HL-60 (cell line): ENCODE data around the gene GRM5.
"Not testable (repeated sequence)": the region's sequence is repeated elsewhere in the genome, so short reads cannot be mapped to it uniquely, and the experiment has no call there.

ENCODE experiments used
- POLR2AphosphoS5 ChIP-seq: IDR thresholded peaks from 2 replicates; pipeline ENCODE4 v1.6.1; 2012; ENCODE audit warnings: low read depth
- SPI1 ChIP-seq: IDR thresholded peaks from 2 replicates; pipeline ENCODE4 v1.6.1; 2012; ENCODE audit warnings: low read depth, mild to moderate bottlenecking, borderline replicate concordance
- TF ChIP-seq, protein P1 (sequence below): IDR thresholded peaks from one replicate; pipeline ENCODE4 v1.5.1; 2011; ENCODE audit warnings: low read length, control low read depth, inconsistent platforms; ENCODE audit not compliant: insufficient read depth
- TF ChIP-seq, protein P2 (sequence below): IDR thresholded peaks from 2 replicates; pipeline ENCODE4 v1.6.1; 2012; ENCODE audit warnings: low read depth; ENCODE audit not compliant: insufficient replicate concordance

- TF ChIP-seq, protein P1, sequence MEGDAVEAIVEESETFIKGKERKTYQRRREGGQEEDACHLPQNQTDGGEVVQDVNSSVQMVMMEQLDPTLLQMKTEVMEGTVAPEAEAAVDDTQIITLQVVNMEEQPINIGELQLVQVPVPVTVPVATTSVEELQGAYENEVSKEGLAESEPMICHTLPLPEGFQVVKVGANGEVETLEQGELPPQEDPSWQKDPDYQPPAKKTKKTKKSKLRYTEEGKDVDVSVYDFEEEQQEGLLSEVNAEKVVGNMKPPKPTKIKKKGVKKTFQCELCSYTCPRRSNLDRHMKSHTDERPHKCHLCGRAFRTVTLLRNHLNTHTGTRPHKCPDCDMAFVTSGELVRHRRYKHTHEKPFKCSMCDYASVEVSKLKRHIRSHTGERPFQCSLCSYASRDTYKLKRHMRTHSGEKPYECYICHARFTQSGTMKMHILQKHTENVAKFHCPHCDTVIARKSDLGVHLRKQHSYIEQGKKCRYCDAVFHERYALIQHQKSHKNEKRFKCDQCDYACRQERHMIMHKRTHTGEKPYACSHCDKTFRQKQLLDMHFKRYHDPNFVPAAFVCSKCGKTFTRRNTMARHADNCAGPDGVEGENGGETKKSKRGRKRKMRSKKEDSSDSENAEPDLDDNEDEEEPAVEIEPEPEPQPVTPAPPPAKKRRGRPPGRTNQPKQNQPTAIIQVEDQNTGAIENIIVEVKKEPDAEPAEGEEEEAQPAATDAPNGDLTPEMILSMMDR = not testable (repeated sequence)
- TF ChIP-seq, protein P2, sequence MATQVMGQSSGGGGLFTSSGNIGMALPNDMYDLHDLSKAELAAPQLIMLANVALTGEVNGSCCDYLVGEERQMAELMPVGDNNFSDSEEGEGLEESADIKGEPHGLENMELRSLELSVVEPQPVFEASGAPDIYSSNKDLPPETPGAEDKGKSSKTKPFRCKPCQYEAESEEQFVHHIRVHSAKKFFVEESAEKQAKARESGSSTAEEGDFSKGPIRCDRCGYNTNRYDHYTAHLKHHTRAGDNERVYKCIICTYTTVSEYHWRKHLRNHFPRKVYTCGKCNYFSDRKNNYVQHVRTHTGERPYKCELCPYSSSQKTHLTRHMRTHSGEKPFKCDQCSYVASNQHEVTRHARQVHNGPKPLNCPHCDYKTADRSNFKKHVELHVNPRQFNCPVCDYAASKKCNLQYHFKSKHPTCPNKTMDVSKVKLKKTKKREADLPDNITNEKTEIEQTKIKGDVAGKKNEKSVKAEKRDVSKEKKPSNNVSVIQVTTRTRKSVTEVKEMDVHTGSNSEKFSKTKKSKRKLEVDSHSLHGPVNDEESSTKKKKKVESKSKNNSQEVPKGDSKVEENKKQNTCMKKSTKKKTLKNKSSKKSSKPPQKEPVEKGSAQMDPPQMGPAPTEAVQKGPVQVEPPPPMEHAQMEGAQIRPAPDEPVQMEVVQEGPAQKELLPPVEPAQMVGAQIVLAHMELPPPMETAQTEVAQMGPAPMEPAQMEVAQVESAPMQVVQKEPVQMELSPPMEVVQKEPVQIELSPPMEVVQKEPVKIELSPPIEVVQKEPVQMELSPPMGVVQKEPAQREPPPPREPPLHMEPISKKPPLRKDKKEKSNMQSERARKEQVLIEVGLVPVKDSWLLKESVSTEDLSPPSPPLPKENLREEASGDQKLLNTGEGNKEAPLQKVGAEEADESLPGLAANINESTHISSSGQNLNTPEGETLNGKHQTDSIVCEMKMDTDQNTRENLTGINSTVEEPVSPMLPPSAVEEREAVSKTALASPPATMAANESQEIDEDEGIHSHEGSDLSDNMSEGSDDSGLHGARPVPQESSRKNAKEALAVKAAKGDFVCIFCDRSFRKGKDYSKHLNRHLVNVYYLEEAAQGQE = not testable (repeated sequence)
- TF ChIP-seq POLR2AphosphoS5, SPI1: not testable (repeated sequence)
These were observed 64.9 kb downstream of the GRM5 start for GRCh38 chr11:89000852-89001251.
